Panc1 (cell line): ENCODE results near the gene P2RX4. TPM values are rescaled to one million over a fixed set of nuclear protein-coding genes. Genes with fewer than 3 reads are reported as not detected.

Experiments
- ATAC-seq: fragments of 200-7000 bp; cut with Tn5 transposase; 2 replicates; pipeline ENCODE4 v1.9.1; 2020; ENCODE audit warnings: mild to moderate bottlenecking, moderate library complexity
- BruUV-seq: library from RNA; stranded (reverse); fragments of 400-500 nt; replicated peaks from 2 replicates; lab custom pipeline; 2021; lab: Mats Ljungman, UMichigan
- CTCF ChIA-PET: fragments of 300-600 bp; sonication (Branson Sonifier 250); formaldehyde crosslinking; loops from one replicate; lab custom pipeline; 2022; ENCODE audit warnings: antibody characterized with exemption; lab: Charles Lee
- POLR2A ChIA-PET: fragments of 300-600 bp; sonication (Branson Sonifier 250); formaldehyde crosslinking; loops from one replicate; lab custom pipeline; 2022; ENCODE audit warnings: antibody characterized with exemption; lab: Charles Lee
- DNase-seq: peaks from one replicate; pipeline ENCODE4 v3.0.0-alpha.2; 2010; ENCODE audit warnings: low read depth, low spot score
- H3K27ac ChIP-seq: 2 replicates; pipeline ENCODE4 v1.5.1; 2011; ENCODE audit warnings: mild to moderate bottlenecking, low read length, inconsistent platforms
- H3K27me3 ChIP-seq: fragments of 200-500 bp; sonication (Bioruptor generic); 2 replicates; pipeline ENCODE4 v1.6.0; 2014; ENCODE audit warnings: low read length, inconsistent platforms; ENCODE audit not compliant: control insufficient read depth, insufficient read depth
- H3K36me3 ChIP-seq: fragments of 200-500 bp; sonication (Bioruptor generic); 2 replicates; pipeline ENCODE4 v1.5.1; 2014; ENCODE audit warnings: inconsistent platforms, mild to moderate bottlenecking, low read length, moderate library complexity; ENCODE audit not compliant: control insufficient read depth, insufficient read depth
- H3K4me1 ChIP-seq: 2 replicates; pipeline ENCODE4 v1.5.1; 2011; ENCODE audit warnings: inconsistent platforms, mild to moderate bottlenecking, low read length, moderate library complexity; ENCODE audit not compliant: control insufficient read depth, insufficient read depth
- H3K4me3 ChIP-seq, 2 experiments: 2 replicates each; pipeline ENCODE4 v1.5.1; 2011 to 2012; ENCODE audit warnings: low read depth in 2 of 2, low read length in 2 of 2, mild to moderate bottlenecking in 2 of 2, inconsistent platforms in 1 of 2, moderate library complexity in 1 of 2
- H3K9me3 ChIP-seq: fragments of 200-500 bp; sonication (Bioruptor generic); 2 replicates; pipeline ENCODE4 v1.5.1; 2014; ENCODE audit warnings: low read depth, mild to moderate bottlenecking, inconsistent platforms, low read length, moderate library complexity; ENCODE audit not compliant: control insufficient read depth, insufficient read depth
- CTCF ChIP-seq: fragments of 450-650 bp; IDR thresholded peaks from 2 replicates; pipeline ENCODE4 v1.5.1; 2017; ENCODE audit warnings: mild to moderate bottlenecking
- POLR2AphosphoS5 ChIP-seq: IDR thresholded peaks from 2 replicates; pipeline ENCODE4 v1.6.1; 2012; ENCODE audit warnings: mild to moderate bottlenecking, low read depth, low read length, moderate library complexity
- REST ChIP-seq, 2 experiments: IDR thresholded peaks; 2 replicates each; pipeline ENCODE4 v1.6.1; 2011 to 2012; ENCODE audit warnings: low read depth in 2 of 2, control low read depth in 1 of 2, low read length in 1 of 2, mild to moderate bottlenecking in 1 of 2, moderate library complexity in 1 of 2; ENCODE audit not compliant: insufficient read depth in 1 of 2
- SIN3A ChIP-seq: IDR thresholded peaks from 2 replicates; pipeline ENCODE4 v1.6.1; 2012; ENCODE audit warnings: low read depth, mild to moderate bottlenecking, low read length, moderate library complexity, borderline replicate concordance; ENCODE audit not compliant: insufficient read depth
- TCF7L2 ChIP-seq: IDR thresholded peaks from 2 replicates; pipeline ENCODE4 v1.6.1; 2011; ENCODE audit warnings: mild to moderate bottlenecking, low read depth, low read length, inconsistent platforms
- in situ Hi-C: cut with HindIII; loops from 2 replicates; pipeline ENCODE4 v1.10.0; 2016; ENCODE audit warnings: low sequenced_read_pairs, low pct_unique_long_range_greater_than_20kb
- intact Hi-C: fragments of 100-400 bp; cut with micrococcal nuclease; formaldehyde crosslinking; loops from one replicate; pipeline ENCODE4 v1.10.0; 2022; ENCODE audit not compliant: unreplicated experiment
- total RNA-seq: library from RNA; stranded (reverse); gene quantifications from one replicate; pipeline ENCODE4 v1.2.1, GENCODE V29; 2021; ENCODE audit not compliant: unreplicated experiment

P2RX4 gene
- total RNA-seq, 1 experiment from 2014 or later, result 12.4 TPM

- POLR2A ChIA-PET, result no interaction called here
- BruUV-seq, result no TSS peak
- CTCF ChIA-PET, result no interaction called here
- no peak for TF ChIP-seq REST (IDR thresholded peaks at IDR 0.05; ENCODE audit: insufficient read depth in 1 of 2, low read depth in 2 of 2, low read length in 1 of 2)
- no peak for TF ChIP-seq TCF7L2
- no peak for TF ChIP-seq CTCF
- no peak for TF ChIP-seq SIN3A
- no peak for TF ChIP-seq POLR2AphosphoS5
- no peaks in the 10 kb centered on the region for H3K36me3 ChIP-seq
- intact Hi-C loops, result no loop called here
- H3K27me3 ChIP-seq, result no peaks in the 10 kb centered on the region
- no peak overlapping the region for H3K4me3 ChIP-seq
- no peaks in the 10 kb centered on the region for H3K9me3 ChIP-seq
- H3K4me1 ChIP-seq, result no peaks in the 10 kb centered on the region
- in situ Hi-C loops, result no loop called here
- H3K27ac ChIP-seq, result no peak overlapping the region
- DNase-seq, result no peak
- no peak for ATAC-seq
These were observed 35.1 kb downstream of the P2RX4 start for GRCh38 chr12:121245031-121245430.

- Histone ChIP-seq H3K9me3 (no peaks in the 10 kb centered on the region), H3K4me1 (no peaks in the 10 kb centered on the region), H3K4me3 (no peak overlapping the region), H3K27me3 (no peaks in the 10 kb centered on the region), H3K36me3 (no peaks in the 10 kb centered on the region), H3K27ac (no peak overlapping the region)
- in situ Hi-C loops (no loop called here), intact Hi-C loops (no loop called here)
- ChIA-PET POLR2A (no interaction called here), CTCF (no interaction called here)
- no peak for ATAC-seq
- no peak for DNase-seq
- no peak for TF ChIP-seq CTCF
- no peak for TF ChIP-seq REST (IDR thresholded peaks at IDR 0.05; ENCODE audit: insufficient read depth in 1 of 2, low read depth in 2 of 2, low read length in 1 of 2)
- no peak for TF ChIP-seq POLR2AphosphoS5
- no peak for TF ChIP-seq TCF7L2
- TF ChIP-seq SIN3A, result no peak
- BruUV-seq, result no TSS peak
These were observed 36.0 kb downstream of the P2RX4 start for GRCh38 chr12:121245951-121246350.
